RWPE2 (cell line): ENCODE results near the gene ZGPAT.
A peak's percentile ranks its signal among the peaks of the same experiment; 100 is the strongest.

ENCODE experiments used
- ATAC-seq: fragments of 200-7000 bp; cut with Tn5 transposase; 3 replicates; pipeline ENCODE4 v1.9.1; 2021; ENCODE audit warnings: low read depth
- DNase-seq: peaks from one replicate; pipeline ENCODE4 v3.0.0-alpha.2; 2020; ENCODE audit warnings: low spot score
- H3K27ac ChIP-seq: fragments of 450-650 bp; 2 replicates; pipeline ENCODE4 v1.5.1; 2017; ENCODE audit warnings: mild to moderate bottlenecking; ENCODE audit not compliant: poor library complexity, severe bottlenecking
- H3K27me3 ChIP-seq: fragments of 250-450 bp; sonication (Bioruptor Pico); 2 replicates; pipeline ENCODE4 v1.5.1; 2021; ENCODE audit warnings: mild to moderate bottlenecking, moderate library complexity; ENCODE audit not compliant: insufficient read depth, poor library complexity, severe bottlenecking
- H3K36me3 ChIP-seq: fragments of 250-450 bp; sonication (Bioruptor Pico); 2 replicates; pipeline ENCODE4 v1.5.1; 2020; ENCODE audit warnings: low read depth, mild to moderate bottlenecking, moderate library complexity
- H3K4me1 ChIP-seq: fragments of 250-450 bp; sonication (Bioruptor Pico); 2 replicates; pipeline ENCODE4 v1.5.1; 2021; ENCODE audit warnings: mild to moderate bottlenecking, moderate library complexity; ENCODE audit not compliant: insufficient read depth, poor library complexity, severe bottlenecking
- H3K4me3 ChIP-seq: fragments of 250-450 bp; sonication (Bioruptor Pico); 2 replicates; pipeline ENCODE4 v1.5.1; 2021; ENCODE audit warnings: mild to moderate bottlenecking, moderate library complexity; ENCODE audit not compliant: severe bottlenecking
- H3K9me3 ChIP-seq: fragments of 250-450 bp; sonication (Bioruptor Pico); 2 replicates; pipeline ENCODE4 v1.5.1; 2021; ENCODE audit warnings: mild to moderate bottlenecking, moderate library complexity; ENCODE audit not compliant: severe bottlenecking
- CTCF ChIP-seq: fragments of 450-650 bp; IDR thresholded peaks from one replicate; pipeline ENCODE4 v1.5.1; 2017; ENCODE audit warnings: mild to moderate bottlenecking, moderate library complexity; ENCODE audit not compliant: poor library complexity, severe bottlenecking

The ZGPAT gene

GRCh38 chr20:63704749-63705117 is 3.1 kb upstream of the ZGPAT start:
- H3K4me3 ChIP-seq: no peak overlapping the region
- TF ChIP-seq CTCF: no peak
- ATAC-seq (no peak), DNase-seq (peak; percentile 86)
- H3K9me3 ChIP-seq: no peaks in the 10 kb centered on the region
- H3K4me1 ChIP-seq: peaks cover 14% of the 10 kb centered on the region
- no peaks in the 10 kb centered on the region for H3K27me3 ChIP-seq
- H3K27ac ChIP-seq: no peak overlapping the region
- H3K36me3 ChIP-seq: peaks cover 47% of the 10 kb centered on the region

- H3K4me1 ChIP-seq: peaks cover 11% of the 10 kb centered on the region
- TF ChIP-seq CTCF: no peak
- no peaks in the 10 kb centered on the region for H3K9me3 ChIP-seq
- H3K36me3 ChIP-seq: peaks cover 47% of the 10 kb centered on the region
- H3K27me3 ChIP-seq: no peaks in the 10 kb centered on the region
- H3K27ac ChIP-seq: no peak overlapping the region
- ATAC-seq (no peak), DNase-seq (peak; percentile 75)
- no peak overlapping the region for H3K4me3 ChIP-seq
Measured at GRCh38 chr20:63705232-63706026, 2.4 kb upstream of the ZGPAT start.

GRCh38 chr20:63706027-63706695 is 1.7 kb upstream of the ZGPAT start:
- ATAC-seq (no peak), DNase-seq (peak; percentile 79)
- H3K9me3 ChIP-seq: no peaks in the 10 kb centered on the region
- TF ChIP-seq CTCF: no peak
- no peaks in the 10 kb centered on the region for H3K27me3 ChIP-seq
- peaks cover 54% of the 10 kb centered on the region for H3K36me3 ChIP-seq
- H3K4me3 ChIP-seq: peak overlapping the region; percentile 72
- peak overlapping the region; percentile 73 for H3K27ac ChIP-seq
- peaks cover 11% of the 10 kb centered on the region for H3K4me1 ChIP-seq

- peak; percentile 85 for TF ChIP-seq CTCF
- no peaks in the 10 kb centered on the region for H3K27me3 ChIP-seq
- H3K4me3 ChIP-seq: peak overlapping the region; percentile 72
- no peaks in the 10 kb centered on the region for H3K9me3 ChIP-seq
- peaks cover 11% of the 10 kb centered on the region for H3K4me1 ChIP-seq
- DNase-seq: peak; percentile 91
- peak; percentile 32 for ATAC-seq
- peaks cover 62% of the 10 kb centered on the region for H3K36me3 ChIP-seq
- peak overlapping the region; percentile 73 for H3K27ac ChIP-seq
Measured at GRCh38 chr20:63706852-63707557, 834 bp upstream of the ZGPAT start.
